CD4-positive, alpha-beta T cell treated with Interleukin-15 for 1 hour (primary cell): ENCODE data around the gene RRAS2.

Experiments
- DNase-seq: peaks from one replicate; pipeline ENCODE4 v3.0.0-alpha.2; 2020

Gene RRAS2

GRCh38 chr11:14335712-14336111 lies 23.3 kb downstream of the RRAS2 start:
- no peak for DNase-seq

DNA sequence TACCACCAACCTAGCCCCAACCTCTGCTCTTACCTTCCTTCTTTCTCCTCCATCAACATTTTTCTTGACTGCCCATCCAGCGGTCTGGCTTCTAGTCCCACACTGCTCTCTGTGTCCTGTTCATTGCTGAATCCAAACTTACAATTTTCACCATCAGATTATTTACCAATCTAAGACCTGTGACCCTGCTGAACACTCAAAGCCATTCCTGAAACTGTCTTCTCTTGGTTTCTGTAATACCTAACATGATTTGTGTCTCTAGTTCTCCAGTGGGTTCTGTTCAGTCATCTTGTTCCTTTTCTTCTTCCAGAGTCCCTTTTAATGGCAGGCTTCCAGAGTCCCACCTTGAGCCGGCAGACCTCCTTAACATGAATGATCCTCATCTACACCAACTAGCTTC lies 24.1 kb downstream of the RRAS2 start:
- no peak for DNase-seq

- DNase-seq, result no peak
Observed at GRCh38 chr11:14334192-14334591, 24.8 kb downstream of the RRAS2 start.

DNA sequence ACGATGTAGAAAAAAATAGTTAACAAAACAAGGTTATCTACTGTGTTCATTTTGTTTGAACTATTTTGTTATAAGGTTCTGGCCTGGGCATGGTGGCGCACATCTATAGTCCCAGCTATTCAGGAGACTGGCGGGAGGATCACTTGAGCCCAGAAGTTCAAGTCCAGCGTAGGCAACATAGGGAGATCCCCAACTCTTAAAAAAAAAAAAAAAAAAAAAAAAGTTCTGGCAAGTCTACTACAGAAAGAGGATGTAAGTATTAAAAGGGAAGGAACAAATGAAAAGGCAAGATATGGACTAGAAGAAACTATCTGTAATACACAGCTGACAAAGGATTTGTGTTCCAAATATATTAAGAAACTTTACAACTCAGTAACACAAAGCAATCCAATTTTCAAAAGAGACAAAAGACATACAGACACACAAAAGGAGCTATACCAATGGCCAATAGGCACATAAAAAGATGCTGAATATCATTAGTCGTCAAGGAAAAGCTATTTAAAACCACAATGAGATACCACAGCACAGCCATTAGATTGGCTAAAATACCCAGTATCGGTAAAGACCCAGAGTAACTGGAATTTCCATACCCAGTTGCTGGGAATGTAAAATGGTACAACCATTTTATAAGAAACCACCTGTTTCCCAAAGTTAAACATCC lies 27.4 kb downstream of the RRAS2 start:
- DNase-seq, result no peak

DNA sequence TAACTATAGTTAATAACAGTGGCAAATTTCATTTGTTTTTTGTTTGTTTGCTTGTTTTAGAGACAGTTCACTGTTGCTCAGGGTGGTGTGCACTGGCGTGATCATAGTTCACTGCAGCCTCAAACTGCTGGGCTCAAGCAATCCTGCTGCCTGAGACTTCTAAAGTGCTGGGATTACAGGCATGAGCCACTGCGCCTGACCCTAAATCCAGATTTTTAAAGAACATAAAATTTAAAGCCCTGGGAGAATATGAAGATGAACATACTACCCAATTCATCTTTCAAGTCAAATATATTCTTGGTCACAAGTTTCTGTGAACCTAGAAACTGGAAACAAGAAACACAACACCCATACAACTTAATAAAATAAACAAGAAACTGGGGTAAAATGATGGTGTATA lies 28.1 kb downstream of the RRAS2 start:
- no peak for DNase-seq

DNA sequence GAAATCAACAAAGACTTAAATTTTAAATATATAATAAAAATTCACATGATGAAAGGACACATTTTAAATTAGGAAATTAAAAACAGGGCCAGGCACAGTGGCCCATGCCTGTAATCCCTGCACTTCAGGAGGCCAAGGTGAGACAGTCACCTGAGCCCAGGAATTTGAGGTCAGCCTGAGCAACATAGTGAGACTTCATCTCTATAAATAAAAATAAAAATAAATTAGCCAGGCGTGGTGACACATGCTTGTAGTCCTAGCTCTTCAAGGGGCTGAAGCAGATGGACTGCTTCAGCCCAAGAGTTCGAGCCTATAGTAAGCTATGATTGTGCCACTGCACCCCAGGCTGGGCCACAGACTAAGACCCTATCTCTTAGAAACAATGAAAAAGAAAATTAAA lies 29.3 kb downstream of the RRAS2 start:
- no peak for DNase-seq

DNA sequence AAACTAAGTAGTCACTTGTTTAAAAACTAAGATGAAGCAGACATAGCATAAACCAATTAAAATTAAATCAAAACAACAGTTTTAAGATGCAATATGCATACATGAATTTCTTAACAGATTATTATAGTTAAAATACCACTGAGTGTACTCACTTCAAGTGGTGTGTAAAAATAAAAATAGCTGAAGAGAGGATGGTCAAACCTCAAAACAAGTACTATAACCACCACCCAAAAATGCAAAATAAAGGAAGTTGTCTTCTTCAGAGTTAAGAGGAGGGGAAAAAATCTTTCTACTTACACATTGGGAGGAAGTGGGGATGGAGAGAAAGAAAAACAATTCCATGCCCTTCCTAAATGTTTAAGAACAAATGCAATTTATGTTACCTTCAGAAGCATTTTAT lies 31.9 kb downstream of the RRAS2 start:
- no peak for DNase-seq

GRCh38 chr11:14323118-14323676 lies 35.8 kb downstream of the RRAS2 start:
- no peak for DNase-seq

GRCh38 chr11:14322510-14322909 lies 36.5 kb downstream of the RRAS2 start:
- no peak for DNase-seq

DNA sequence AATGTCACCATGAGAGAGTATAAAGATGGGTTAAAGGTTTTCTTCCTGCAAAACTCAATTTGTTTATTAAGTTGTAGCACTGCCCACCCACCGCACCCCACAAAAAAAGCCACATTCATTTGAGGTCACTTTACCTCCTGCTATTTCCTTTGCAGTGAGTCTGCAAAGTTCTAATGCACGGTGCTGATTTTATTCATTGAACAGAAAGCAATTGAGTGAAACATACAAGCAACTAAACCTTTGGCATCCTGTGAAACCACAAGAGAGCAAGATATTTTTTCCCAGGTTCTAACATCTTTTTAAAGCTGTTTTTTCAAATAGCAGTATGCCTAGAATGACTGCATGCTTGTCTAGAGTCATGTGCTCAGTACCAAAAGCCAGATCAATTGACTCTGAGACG lies 39.0 kb downstream of the RRAS2 start:
- no peak for DNase-seq

DNA sequence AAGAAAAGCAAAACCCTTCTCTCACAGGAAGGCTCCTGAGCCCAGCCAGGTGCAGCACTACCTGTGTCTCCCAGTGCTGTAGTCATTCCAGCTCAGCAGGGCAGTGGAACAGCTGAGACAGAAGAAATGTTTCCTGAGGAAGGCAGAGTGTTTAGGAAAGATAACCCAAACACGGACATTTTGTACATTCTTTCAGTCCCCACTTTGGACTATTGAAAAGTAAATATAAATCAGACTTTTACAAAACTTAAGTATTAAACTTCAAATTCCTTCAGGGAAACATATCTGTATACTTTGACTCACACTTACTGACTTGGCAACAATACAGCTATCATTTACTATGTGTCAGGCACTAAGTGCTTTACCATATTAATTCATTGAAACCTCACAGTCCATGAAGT lies 40.4 kb downstream of the RRAS2 start:
- DNase-seq, result no peak

DNA sequence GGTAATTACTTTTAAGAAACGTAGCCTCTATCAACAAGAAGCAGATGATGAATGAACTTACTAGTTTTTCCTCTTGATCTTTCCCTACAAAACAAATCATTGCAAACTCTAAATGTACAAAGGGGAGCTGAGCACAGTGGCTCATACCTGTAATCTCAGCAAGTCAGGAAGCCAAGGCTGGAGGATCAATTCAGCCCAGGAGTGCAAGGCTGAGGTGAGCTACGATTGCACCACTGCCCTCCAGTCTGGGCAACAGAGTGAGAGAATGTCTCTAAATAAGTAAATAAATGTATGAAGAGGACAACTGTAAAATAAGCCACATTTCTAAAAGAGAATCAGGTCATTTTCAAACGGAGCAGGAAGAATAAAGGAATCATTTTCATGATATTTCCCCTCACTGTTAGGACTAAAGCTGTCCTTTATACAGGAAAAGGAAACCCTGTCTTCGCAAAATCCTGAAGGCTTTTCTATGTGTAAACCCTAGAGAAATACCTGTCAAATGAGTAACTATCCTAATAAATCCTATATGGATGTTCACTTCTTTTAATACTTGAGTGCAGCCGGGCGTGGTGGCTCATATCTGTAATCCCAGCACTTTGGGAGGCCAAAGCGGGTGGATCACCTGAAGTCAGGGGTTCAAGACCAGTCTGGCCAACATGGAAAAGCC lies 41.2 kb downstream of the RRAS2 start:
- no peak for DNase-seq

DNA sequence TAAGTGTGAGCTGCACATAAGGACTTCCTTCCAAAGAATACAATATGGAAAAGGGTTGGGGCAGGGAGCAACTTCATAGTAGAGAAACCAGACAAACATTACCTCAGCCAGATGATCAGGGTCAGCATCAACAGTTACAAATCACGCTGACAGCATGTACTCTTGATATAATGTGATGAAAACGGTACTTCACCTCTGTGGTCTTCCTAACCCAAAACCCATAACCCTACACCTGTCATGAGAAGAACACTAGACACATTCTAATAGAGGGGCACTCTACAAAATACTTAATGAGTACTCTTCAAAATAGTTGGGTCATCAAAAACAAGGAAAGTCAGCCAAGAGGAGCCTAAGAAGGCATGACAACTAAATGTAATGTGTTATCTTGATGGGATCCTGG lies 43.9 kb downstream of the RRAS2 start:
- no peak for DNase-seq

- no peak for DNase-seq
Observed at GRCh38 chr11:14314127-14314526, 44.9 kb downstream of the RRAS2 start.

GRCh38 chr11:14312736-14313438 lies 46.1 kb downstream of the RRAS2 start:
- DNase-seq, result no peak

DNA sequence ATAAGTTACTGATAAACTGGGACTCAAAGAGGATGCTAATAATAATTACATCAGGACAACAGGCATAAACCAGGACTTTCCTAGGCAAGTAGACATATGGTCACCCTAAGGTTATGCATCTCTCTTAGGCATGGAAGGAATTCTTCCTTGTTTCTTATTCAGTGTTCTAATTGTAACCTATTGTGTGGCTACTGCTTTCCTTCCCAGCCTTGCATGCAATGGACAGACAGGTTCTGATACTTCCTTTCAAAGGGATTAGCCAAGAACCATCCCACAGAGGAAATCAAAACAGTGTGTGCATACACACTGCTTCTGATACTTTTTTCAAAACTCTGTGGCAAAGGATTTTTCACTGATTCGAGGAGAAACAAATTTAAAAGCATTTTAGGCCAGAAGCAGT lies 48.3 kb downstream of the RRAS2 start:
- DNase-seq, result no peak

DNA sequence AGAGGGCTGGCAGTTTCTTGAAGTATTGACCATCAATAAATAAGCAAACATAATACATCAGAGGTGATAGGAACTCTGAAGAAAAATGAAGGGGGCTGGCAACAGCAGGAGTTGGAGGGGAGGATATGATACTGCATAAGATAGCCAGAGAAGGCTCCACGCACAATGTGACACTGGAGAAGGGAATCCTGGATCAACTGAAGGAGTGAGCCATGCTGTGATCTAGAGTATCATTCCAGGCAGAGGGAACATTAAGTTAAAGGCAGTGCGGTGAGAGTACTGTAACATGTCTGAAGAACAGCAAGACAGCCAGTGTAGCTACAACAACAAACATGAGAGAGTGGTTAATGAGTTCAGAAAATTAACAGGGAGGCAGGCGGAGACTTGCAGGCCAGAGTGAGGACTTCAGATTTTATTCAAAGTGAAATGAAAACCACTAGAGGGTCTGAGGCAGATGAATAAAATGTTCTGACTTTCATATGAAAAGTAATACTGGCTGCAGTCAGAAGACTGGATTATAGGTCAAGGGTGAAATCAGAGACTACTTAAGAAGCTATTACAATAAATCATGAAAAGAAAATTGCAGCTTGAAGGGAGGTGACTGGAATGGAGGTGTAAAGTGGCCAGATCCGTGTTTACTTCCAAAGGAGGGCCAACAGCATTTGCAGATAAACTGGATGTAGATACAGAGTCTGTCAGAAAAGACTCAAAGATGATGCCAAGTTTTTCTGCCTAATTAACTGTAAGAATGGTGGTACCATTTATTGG lies 49.4 kb downstream of the RRAS2 start:
- DNase-seq, result no peak

DNA sequence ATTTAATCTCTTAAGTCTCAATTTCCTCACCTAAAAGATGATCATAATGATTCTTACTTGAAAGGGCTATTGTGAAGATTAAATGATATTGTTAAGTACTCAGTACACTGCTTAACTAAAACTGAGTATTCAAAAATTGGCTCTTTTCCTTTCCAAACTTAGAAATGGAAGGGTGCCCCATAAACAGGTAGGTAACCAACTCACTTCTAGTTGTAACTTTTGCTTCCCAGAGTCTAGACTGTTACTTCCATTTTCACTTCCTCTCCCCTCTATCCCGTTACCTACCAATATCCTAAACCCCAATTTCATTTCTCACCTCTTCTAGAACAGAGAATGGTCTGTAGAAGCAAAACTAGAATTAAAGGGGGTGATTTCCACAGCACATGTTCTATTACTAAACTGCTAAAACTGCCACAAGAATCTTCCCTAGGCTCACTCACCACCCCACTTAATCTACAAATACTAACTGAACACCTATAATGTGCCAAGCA lies 50.0 kb downstream of the RRAS2 start:
- DNase-seq, result no peak

- no peak for DNase-seq
Observed at GRCh38 chr11:14308114-14308896, 50.7 kb downstream of the RRAS2 start.

DNA sequence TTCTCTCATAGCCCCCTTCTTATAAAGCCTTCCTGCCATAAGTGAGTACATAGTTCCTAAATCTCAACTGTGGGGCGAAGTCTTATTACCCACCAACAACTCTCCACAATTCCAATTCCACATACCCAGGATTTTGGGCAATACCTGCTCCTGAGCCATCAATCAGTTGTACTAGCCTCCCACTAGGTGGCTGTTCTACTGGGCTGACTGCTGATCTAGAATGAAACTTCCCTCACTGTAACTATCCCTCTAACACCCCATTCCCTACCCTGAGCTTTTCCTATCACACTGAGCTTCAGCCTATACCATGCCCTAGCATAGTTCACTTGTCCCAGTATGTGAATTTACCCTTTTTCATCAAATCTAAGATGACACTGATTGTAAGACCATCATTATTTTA lies 52.5 kb downstream of the RRAS2 start:
- no peak for DNase-seq

- DNase-seq, result no peak
Observed at GRCh38 chr11:14305649-14306048, 53.3 kb downstream of the RRAS2 start.

DNA sequence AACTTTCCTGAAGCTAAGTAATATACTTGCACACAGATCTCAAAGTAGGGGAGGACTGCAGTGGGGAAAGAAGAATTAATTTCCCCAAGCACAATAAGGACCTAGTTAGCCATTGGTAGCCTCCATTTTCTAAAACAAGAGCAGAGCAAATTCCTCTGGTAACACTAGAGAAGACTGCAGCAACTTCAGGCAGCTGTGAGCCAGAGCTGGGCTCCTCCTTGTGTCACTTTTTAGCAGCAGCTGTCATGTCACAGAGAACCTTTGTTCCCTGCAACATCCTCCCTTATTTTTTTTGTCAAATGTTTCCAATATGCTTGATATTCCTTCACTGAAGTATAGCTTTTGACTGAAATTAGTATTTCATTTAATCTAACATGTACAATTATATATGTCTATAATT lies 54.4 kb downstream of the RRAS2 start:
- DNase-seq, result no peak
